GM18502 (cell line): Measurements from ENCODE around the gene KDELR1.
"Not testable (repeated sequence)": the region's sequence is repeated elsewhere in the genome, so short reads cannot be mapped to it uniquely, and the experiment has no call there.

Source experiments
- ATAC-seq: cut with Tn5 transposase; IDR thresholded peaks from one replicate; pipeline ENCODE4 v1.9.1; 2021; ENCODE audit warnings: mild to moderate bottlenecking; ENCODE audit not compliant: unreplicated experiment, poor library complexity

KDELR1 gene

GRCh38 chr19:48398102-48398374 lies 6.7 kb upstream of the KDELR1 start:
- ATAC-seq: no peak

- no peak for ATAC-seq
Measured at GRCh38 chr19:48397263-48398101, 6.1 kb upstream of the KDELR1 start.

DNA sequence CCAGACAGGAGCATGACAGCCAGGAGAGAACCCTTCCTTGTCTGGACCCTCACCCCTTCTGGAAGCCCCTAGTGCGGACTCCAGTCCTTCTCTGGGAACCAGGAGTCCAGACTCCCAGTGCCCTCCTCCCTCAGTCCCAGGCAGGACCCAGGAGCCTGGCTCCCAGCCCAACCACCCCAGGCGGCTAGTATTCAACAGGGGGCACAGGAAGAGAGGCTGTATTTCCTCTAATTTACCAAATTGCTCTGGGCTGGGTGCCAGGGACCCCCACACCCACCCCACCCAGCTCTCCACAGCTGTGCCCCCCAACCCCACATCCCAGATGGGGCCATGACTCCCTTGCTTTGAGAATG lies 5.4 kb upstream of the KDELR1 start:
- ATAC-seq: no peak

GRCh38 chr19:48396016-48396823 lies 4.9 kb upstream of the KDELR1 start:
- ATAC-seq: no peak

GRCh38 chr19:48395499-48395898 lies 4.1 kb upstream of the KDELR1 start:
- ATAC-seq: no peak

GRCh38 chr19:48395170-48395455 lies 3.8 kb upstream of the KDELR1 start:
- no peak for ATAC-seq

GRCh38 chr19:48394331-48395169 lies 3.2 kb upstream of the KDELR1 start:
- no peak for ATAC-seq

GRCh38 chr19:48393559-48394330 lies 2.4 kb upstream of the KDELR1 start, which contains the start of gene GRIN2D:
TSS of gene GRIN2D (plus strand) at chr19:48393668. CDS start at chr19:48398393, 4,725 bp downstream.
- ATAC-seq: no peak

DNA sequence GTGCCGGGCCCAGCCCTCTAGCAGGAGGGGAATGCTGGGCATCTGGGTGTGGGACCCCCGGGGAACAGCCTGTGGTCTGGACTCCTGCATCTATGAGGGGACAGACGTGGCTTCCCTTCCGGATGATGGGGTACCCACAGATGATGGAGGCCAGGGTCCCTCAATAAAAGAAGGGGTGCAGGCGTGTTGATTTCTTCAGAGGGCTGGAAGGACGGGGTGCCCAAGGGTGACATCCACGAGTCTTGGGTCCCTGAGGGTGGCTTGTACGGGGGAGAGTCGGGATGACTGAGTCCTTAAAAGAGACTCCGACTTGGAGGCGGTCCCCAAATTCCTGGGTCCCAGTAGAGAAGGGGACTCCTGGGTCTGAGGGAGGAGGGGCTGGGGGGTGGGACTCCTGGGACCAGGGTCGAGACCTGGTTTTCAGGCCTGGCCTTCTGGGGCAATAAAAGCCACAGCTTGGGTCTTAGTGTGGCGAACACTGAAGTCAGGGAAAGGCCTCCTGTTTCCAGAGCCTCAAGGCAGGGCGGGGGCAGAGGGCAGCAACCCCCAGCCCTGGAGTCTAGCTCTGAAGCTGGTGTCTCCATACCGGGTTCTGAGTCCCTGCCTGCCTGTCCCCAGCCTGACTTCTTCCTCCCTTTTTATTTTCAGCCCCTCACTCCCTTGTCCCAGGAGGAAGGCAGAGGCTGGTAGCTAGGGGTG lies 1.7 kb upstream of the KDELR1 start:
- ATAC-seq: no peak

DNA sequence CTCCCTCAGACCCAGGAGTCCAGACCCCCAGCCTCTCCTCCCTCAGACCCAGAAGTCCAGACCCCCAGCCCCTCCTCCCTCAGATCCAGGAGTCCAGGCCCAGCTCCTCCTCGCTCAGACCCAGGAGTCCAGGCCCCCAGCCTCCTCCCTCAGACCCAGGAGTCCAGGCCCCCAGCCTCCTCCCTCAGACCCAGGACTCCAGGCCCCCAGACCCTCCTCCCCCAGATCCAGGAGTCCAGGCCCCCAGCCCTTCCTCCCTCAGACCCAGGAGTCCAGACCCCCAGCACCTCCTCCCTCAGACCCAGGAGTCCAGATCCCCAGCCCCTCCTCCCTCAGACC lies 624 bp upstream of the KDELR1 start:
- not testable (repeated sequence) for ATAC-seq

DNA sequence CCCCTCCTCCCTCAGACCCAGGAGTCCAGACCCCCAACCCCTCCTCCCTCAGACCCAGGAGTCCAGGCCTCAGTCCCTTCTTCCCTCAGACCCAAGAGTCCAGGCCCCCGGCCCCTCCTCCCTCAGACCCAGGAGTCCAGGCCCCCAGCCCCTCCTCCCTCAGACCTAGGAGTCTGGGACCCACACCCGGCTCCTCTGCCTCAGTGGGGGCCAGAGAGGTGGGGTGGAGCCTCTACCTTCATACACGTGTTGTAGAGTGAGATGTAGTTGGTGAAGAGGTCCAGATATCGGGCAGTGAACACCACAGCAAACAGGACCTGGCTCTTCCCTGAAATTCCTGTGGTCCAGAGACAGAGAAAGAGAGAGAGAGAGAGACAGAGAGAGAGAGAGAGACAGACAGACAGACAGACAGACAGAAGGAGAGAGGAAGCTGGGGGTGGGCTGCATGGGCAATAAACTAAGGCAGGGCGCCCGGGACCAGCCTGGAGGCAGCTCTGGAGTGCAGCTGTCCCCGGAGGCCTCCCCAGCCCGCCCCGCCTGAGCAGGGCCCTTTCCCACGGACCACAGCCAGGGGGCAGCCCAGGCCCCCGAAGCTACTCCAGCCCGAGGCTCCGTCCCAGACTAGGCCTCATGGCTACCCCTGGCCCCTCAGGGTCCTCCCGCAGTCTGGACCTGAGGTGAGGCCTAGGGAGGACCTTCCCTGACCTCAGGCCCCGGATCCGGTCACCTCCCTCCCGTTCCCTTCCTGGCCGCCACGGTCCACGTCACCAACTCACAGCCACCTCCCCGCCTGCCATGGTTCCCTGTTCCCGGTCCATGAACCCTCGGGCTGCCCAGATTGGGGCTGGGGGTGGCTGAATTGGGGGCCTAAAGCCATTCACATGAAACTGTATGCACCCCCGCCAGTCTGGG lies 907 bp downstream of the KDELR1 start:
- peak; percentile 39 for ATAC-seq

- no peak for ATAC-seq
Measured at GRCh38 chr19:48386981-48387380, 4.4 kb downstream of the KDELR1 start.

- no peak for ATAC-seq
Measured at GRCh38 chr19:48385461-48386087, 5.8 kb downstream of the KDELR1 start.

- ATAC-seq: no peak
Measured at GRCh38 chr19:48382286-48382685, 9.1 kb downstream of the KDELR1 start.

DNA sequence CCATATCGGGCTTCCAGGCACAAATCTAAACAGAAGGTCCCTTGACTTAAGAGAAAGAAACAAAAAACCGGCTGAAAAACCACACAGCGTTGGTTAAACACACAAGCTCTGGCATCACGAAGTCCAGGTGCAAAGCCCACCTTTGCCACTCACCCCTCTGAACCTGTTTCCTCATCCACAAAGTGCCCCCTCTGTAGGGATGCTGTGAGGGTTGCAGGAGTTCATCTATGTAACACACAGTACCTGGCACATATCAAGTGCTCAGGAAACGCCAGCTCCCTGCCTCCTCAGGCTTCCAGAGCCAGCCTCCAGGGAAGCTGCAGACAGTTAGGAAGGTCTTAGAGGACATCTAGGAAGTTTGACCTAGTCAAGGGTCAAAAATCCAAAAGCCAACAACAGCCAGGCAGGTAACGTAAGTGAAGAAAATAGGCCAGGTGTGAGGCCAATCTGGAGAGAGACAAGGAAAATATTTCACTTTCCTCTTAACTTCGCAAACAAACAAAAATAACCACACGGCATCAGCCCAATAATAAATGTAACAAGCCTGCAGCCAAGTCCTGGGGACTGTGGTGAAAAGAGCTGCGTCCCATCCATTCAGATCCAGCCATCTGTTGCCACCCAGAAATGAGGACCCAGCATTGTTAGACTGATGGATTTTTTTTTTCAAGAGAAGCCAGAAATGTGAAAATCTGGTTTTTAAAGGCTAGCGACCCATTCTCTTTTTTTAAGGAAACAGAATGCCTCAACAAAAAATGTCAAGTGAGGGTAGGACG lies 10.0 kb downstream of the KDELR1 start:
- no peak for ATAC-seq

DNA sequence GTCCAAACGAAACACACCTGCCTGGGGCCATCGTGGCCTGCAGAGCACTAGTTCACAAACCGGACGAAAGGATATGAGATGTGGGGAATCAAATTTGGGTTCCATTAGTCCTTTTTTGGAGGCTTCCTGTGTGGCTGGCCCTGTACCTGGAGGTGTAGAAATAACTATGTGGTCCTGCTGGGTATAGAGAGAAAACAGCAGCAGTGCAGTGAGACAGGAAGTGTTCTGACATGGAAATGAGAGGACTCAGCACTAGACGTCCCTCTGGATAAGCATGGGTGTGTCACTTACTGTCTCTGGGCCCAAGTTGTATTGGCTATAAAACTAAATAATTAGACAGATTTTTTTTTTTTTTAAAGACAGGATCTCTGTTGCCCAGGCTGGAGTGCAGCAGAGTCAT lies 12.3 kb downstream of the KDELR1 start:
- ATAC-seq: no peak

GRCh38 chr19:48378194-48378570 lies 13.2 kb downstream of the KDELR1 start:
- ATAC-seq: no peak

GRCh38 chr19:48373567-48373966 lies 17.8 kb downstream of the KDELR1 start:
- no peak for ATAC-seq
